ENCODE measurements around the gene RNF166. TPM values are rescaled to one million over a fixed set of nuclear protein-coding genes. Genes with fewer than 3 reads are reported as not detected.
A peak's percentile ranks its signal among the peaks of the same experiment; 100 is the strongest.

The RNF166 gene
- total and polyA plus RNA-seq, 2 of the 13 experiments (the other 11 are each of a cell fraction or from before 2014, with no cell fraction given) = 21.4 to 23.0 TPM

GRCh38 chr16:88743693-88744576 lies 37.7 kb upstream of the RNF166 start:
- H3K9ac ChIP-seq (ENCODE audit: insufficient read depth, low read depth, low read length) = no peak overlapping the region
- no peak overlapping the region for H3K4me3 ChIP-seq (replicated peaks in 1 of 3; ENCODE audit: insufficient read depth in 1 of 3, low read depth in 2 of 3, low read length in 3 of 3)
- ATAC-seq (peak; percentile 77), FAIRE-seq (peak; percentile 90), DNase-seq (ENCODE audit: low spot score) (peak; percentile 60)
- no peak overlapping the region for H2AFZ ChIP-seq (ENCODE audit: low read length)
- H3K4me1 ChIP-seq (ENCODE audit: insufficient read depth, low read length) = no peaks in the 10 kb centered on the region
- in situ Hi-C loops (cut with HindIII; ENCODE audit: extremely low pct_ligation_motif_present, low pct_unique_long_range_greater_than_20kb) (no loop called here), intact Hi-C loops (cut with micrococcal nuclease; ENCODE audit: unreplicated experiment) (loop anchor here (5.0 kb wide), 1 partner anchor 423 kb away; no protein-coding TSS in a partner anchor)
- no peaks in the 10 kb centered on the region for H3K9me3 ChIP-seq (ENCODE audit: low read length)
- H4K20me1 ChIP-seq (ENCODE audit: insufficient read depth, low read length) = peaks cover 5% of the 10 kb centered on the region
- 58% methylated on average over 17 of the region's 32 CpGs for WGBS (ENCODE audit: low lambda C conversion rate)
- CTCF ChIA-PET (ENCODE audit: low intra/inter-chr PET ratio, low total read pairs) = interaction anchor here (0.6 to 2.0 kb wide), 5 partner anchors 40 to 423 kb away, joined by 3 to 10 read pairs (median 5); partner anchors contain the start of gene PIEZO1
- no peak overlapping the region for H3K4me2 ChIP-seq (ENCODE audit: low read depth, low read length)
- no peaks in the 10 kb centered on the region for H3K79me2 ChIP-seq (ENCODE audit: insufficient read depth, low read length)
- peaks cover 23 to 39% of the 10 kb centered on the region in 2 experiments; a peak in 4 of 5 replicates for H3K36me3 ChIP-seq (replicated peaks in 1 of 2; ENCODE audit: control insufficient read depth in 1 of 2, insufficient read depth in 2 of 2, low read length in 2 of 2)
- no peak overlapping the region for H3K27ac ChIP-seq (ENCODE audit: extremely low read length, insufficient read depth, low read length)
- POLR2A ChIA-PET = no interaction called here
- H3K27me3 ChIP-seq (ENCODE audit: control insufficient read depth in 1 of 2, insufficient read depth in 2 of 2, low read length in 2 of 2) = no peaks in the 10 kb centered on the region; a peak in 1 of 5 replicates
- no TSS peak for BruUV-seq (replicated peaks)
- TF ChIP-seq ZNF367 (CRISPR knock-in tag; IDR thresholded peaks at IDR 0.05; ENCODE audit: borderline replicate concordance) (no peak), TAF15 (IDR thresholded peaks at IDR 0.05; ENCODE audit: low read depth, low read length, poor library complexity, severe bottlenecking) (no peak), ZMAT5 (CRISPR knock-in tag; IDR thresholded peaks at IDR 0.05; ENCODE audit: borderline replicate concordance, low read depth) (no peak), SNRNP70 (IDR thresholded peaks at IDR 0.05; ENCODE audit: low read depth, low read length) (no peak), MNT (IDR thresholded peaks at IDR 0.05) (no peak), ZFY (CRISPR knock-in tag; IDR thresholded peaks at IDR 0.05) (peak; percentile 42; the same call in 1 of the 2 replicates), KAT7 (CRISPR knock-in tag; IDR thresholded peaks at IDR 0.05; ENCODE audit: borderline replicate concordance) (no peak), MXD3 (CRISPR knock-in tag; IDR thresholded peaks at IDR 0.05) (no peak), ZBTB38 (CRISPR knock-in tag; IDR thresholded peaks at IDR 0.05) (peak; percentile 49), ZNF124 (CRISPR knock-in tag; IDR thresholded peaks at IDR 0.05) (no peak), SOX6 (IDR thresholded peaks at IDR 0.05) (no peak), SOX6 (CRISPR knock-in tag; IDR thresholded peaks at IDR 0.05) (0 out of 2 replicates have a peak, but pooled peaks have one; percentile 22), MATR3 (CRISPR knock-in tag; IDR thresholded peaks at IDR 0.05) (no peak), ZNF225 (CRISPR knock-in tag; IDR thresholded peaks at IDR 0.05) (peak; percentile 65; the same call in 1 of the 2 replicates), ZNF136 (CRISPR knock-in tag; IDR thresholded peaks at IDR 0.05; ENCODE audit: low read depth) (no peak), NR2F2 (IDR thresholded peaks at IDR 0.05; ENCODE audit: borderline replicate concordance, low read depth) (peak; percentile 64; the same call in 1 of the 2 replicates), ZFP90 (CRISPR knock-in tag; IDR thresholded peaks at IDR 0.05; ENCODE audit: borderline replicate concordance) (peak; percentile 64; the same call in 1 of the 2 replicates), ZNF891 (CRISPR knock-in tag; IDR thresholded peaks at IDR 0.05) (0 out of 2 replicates have a peak, but pooled peaks have one; percentile 4), SIX1 (CRISPR knock-in tag; IDR thresholded peaks at IDR 0.05; ENCODE audit: borderline replicate concordance) (no peak), ZNF761 (CRISPR knock-in tag; conservative IDR thresholded peaks at IDR 0.05) (0 out of 2 replicates have a peak, but pooled peaks have one; percentile 31), HIVEP1 (CRISPR knock-in tag; IDR thresholded peaks at IDR 0.05) (no peak), GABPA (IDR thresholded peaks at IDR 0.05; ENCODE audit: low read depth, low read length) (no peak), GABPA (CRISPR knock-in tag; IDR thresholded peaks at IDR 0.05; ENCODE audit: low read depth) (no peak), RXRA (CRISPR knock-in tag; IDR thresholded peaks at IDR 0.05) (no peak), MAFF (IDR thresholded peaks at IDR 0.05; ENCODE audit: low read depth, low read length) (no peak)
